TTC549 (cell line): ENCODE data around the gene ARID1B.

Experiments
- FAIRE-seq: peaks from 2 replicates; lab custom pipeline; 2012; peaks lifted over from hg19 to GRCh38; lab: Jason Lieb, UNC

Gene ARID1B

GRCh38 chr6:157254538-157254937 is 477.4 kb downstream of the ARID1B start:
- no peak for FAIRE-seq

DNA sequence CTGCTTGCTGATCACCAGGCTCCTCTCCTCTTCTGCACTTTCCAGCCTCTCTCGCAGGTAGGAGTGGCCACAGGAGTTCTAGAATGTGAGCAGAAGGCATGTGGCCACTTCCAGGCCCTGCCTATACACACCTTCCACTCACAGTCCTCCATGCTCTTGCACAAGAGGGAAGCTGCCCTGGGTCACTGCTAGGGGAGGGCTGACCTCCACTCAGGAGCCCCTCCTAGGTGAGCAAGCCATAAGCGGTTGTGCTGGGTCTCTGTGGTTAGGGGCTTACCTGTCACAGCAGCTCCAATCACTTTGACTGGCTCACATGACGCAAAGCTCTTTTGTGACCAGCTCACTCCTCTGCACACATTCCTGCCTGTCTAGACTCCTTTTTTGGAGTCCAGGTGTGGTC is 477.9 kb downstream of the ARID1B start:
- no peak for FAIRE-seq

DNA sequence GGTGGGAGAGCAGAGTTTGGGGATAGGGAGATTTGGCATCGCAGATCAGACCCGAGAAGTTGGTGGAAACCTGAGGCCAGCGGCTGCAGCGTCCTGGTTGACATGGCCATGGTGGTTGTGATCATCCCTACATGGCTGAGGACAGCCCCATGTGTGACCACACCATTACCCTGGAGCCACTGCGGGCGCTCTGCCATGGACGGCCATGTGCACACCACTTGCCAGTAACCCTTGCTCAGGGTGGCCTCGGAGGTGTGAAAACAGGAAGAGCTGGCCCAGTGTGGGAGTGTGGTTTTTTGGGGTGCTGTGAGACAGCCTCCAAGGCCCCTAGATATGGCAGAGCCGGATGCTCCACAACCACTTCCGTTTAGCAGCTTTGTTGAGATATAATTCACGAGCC is 481.7 kb downstream of the ARID1B start:
- no peak for FAIRE-seq

DNA sequence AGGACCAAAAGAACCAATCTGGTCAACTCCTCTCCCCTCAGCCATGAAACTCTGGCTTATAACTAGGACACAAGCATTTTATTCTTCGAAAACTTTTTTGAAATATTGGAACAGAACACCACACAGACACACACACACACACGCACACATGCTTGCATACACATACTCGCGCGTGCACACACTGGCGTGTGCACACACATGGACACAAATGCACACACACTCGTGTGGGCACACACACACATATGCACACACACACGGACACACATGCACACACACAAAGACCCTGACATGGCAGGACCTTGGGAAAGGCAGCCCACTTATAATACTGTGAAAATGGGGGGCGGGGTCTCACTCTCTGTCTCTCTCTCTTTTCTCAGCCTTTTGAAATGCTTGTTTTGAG is 482.3 kb downstream of the ARID1B start:
- no peak for FAIRE-seq
